ENCODE measurements around the gene ZNF581. TPM values are rescaled to one million over a fixed set of nuclear protein-coding genes. Genes with fewer than 3 reads are reported as not detected.

The ZNF581 gene
- total RNA-seq, 4 donors from 2014 or later, result 9.9 to 17.3 (median 13.7) TPM

DNA sequence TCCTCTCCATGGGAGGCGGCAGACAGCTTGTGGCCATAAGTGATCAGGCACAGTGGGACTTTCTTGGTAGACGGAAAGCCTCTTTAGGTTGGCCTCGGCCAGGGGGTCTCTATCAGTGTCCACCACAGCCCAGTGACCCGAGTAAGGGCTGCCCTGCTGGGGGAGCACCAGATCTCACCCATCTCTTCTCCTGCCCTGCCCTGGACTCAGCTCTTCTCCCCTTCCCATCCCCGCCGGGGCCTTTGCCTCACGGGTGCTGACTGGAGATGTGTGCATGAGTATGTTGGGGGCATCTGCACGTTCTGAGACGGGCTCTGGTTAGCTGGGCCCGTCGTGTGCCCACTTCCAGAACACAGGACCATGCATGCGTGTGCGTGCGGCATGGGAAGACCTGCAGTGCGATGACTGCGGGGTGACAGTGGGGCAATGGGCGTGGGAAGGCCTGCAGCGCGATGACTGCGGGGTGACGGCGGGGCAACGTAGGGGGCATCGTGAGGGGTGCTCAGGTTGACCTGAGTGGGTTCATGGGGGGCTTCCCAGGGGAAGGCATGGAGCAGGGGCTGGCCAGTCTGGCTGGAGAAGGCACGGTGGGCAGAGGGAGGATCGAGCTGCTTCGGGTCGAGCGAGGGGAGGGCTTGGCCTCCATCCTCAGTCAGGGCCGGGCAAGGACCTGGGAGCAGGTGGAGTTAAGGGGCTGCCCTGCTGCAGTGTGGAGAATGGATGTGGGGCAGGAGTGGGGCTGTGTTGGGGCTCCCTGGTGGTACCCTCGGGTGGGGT, 47.5 kb downstream of the ZNF581 start:
- H3K4me3 ChIP-seq, result no peak overlapping the region
- DNase-seq (no peak), ATAC-seq (no peak)
- TF ChIP-seq POLR2A (IDR thresholded peaks at IDR 0.05), result no peak
- no peak for TF ChIP-seq CTCF (IDR thresholded peaks at IDR 0.05 in 4 of 5, conservative IDR thresholded peaks at IDR 0.05 in 1 of 5)
- in situ Hi-C loops (cut with MboI; ENCODE audit: low sequenced_read_pairs in 4 of 4) (no loop called here), intact Hi-C loops (cut with DNase I; ENCODE audit: low total_unique reads) (no loop called here)
- H3K9me3 ChIP-seq, result no peaks in the 10 kb centered on the region
- no peak overlapping the region for H3K27ac ChIP-seq
- no peaks in the 10 kb centered on the region for H3K27me3 ChIP-seq
- peaks cover 3 to 81% of the 10 kb centered on the region in 2 donors for H3K36me3 ChIP-seq
- H3K4me1 ChIP-seq, result no peaks in the 10 kb centered on the region

- no peak overlapping the region for H3K27ac ChIP-seq
- in situ Hi-C loops (cut with MboI; ENCODE audit: low sequenced_read_pairs in 4 of 4), result no loop called here
- DNase-seq, result no peak
- intact Hi-C loops (cut with DNase I; ENCODE audit: low total_unique reads), result no loop called here
- H3K36me3 ChIP-seq, result peaks cover 3 to 84% of the 10 kb centered on the region in 2 donors
- no peaks in the 10 kb centered on the region for H3K4me1 ChIP-seq
- no peak for TF ChIP-seq CTCF (IDR thresholded peaks at IDR 0.05 in 4 of 5, conservative IDR thresholded peaks at IDR 0.05 in 1 of 5)
- no peak for TF ChIP-seq POLR2A (IDR thresholded peaks at IDR 0.05)
- H3K4me3 ChIP-seq, result no peak overlapping the region
- no peaks in the 10 kb centered on the region for H3K9me3 ChIP-seq
- no peaks in the 10 kb centered on the region for H3K27me3 ChIP-seq
- ATAC-seq, result no peak
These were observed 48.4 kb downstream of the ZNF581 start for GRCh38 chr19:55691561-55692481.

DNA sequence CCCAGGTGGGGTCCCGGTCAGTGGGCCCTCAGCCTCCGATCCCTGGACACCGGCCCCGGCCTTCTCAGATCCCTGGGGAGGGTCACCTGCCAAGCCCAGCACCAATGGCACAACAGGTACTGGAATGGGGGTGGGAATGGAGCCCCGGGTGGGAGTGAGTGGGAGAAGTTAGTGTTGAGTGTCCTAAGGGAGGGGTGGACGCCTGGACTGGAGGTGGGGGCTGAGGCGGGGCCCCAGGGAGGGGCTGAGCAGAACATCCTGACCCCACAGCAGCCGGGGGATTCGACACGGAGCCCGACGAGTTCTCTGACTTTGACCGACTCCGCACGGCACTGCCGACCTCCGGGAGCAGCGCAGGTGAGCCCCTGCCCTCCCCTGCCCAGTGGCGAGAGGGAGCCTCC, 49.2 kb downstream of the ZNF581 start:
- no peak overlapping the region for H3K4me3 ChIP-seq
- TF ChIP-seq POLR2A (IDR thresholded peaks at IDR 0.05) (no peak), CTCF (IDR thresholded peaks at IDR 0.05 in 4 of 5, conservative IDR thresholded peaks at IDR 0.05 in 1 of 5) (no peak)
- no peak for DNase-seq
- H3K4me1 ChIP-seq, result no peaks in the 10 kb centered on the region
- no peak overlapping the region for H3K27ac ChIP-seq
- ATAC-seq, result no peak
- H3K27me3 ChIP-seq, result no peaks in the 10 kb centered on the region
- peaks cover 3 to 89% of the 10 kb centered on the region in 2 donors for H3K36me3 ChIP-seq
- in situ Hi-C loops (cut with MboI; ENCODE audit: low sequenced_read_pairs in 4 of 4) (no loop called here), intact Hi-C loops (cut with DNase I; ENCODE audit: low total_unique reads) (no loop called here)
- H3K9me3 ChIP-seq, result no peaks in the 10 kb centered on the region

DNA sequence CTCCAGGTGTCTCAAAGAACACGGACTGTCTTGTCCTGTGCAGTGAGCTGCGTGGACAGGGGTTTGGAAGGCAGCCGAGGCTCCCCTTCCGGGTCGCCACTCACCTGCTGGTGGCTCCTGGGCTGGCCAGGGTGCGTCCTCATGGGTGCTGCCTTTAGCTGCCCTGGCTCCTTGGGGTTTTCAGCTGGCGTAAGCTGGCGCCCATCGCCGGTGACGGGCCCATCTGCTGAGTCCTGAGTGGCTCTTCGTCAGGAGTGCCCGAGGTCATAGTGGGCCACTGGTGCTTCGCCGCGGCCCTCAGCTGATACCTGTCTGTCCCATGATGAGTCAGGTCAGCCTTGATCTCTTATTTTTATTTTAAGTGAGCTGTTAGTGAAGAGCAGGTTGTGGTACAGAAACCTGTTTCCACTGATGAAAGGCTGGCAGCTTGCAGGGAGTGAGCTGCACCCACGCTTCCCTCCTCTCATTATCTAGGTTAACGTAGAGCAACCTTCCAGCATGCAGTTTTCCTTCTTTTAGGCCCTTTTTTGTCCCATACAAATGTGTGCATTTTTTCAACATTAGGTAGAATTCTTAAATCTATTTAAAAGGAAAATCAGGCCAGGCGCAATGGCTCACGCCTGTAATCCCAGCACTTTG, 50.0 kb downstream of the ZNF581 start:
- ATAC-seq (no peak), DNase-seq (no peak)
- Histone ChIP-seq H3K4me1 (no peaks in the 10 kb centered on the region), H3K9me3 (no peaks in the 10 kb centered on the region), H3K4me3 (no peak overlapping the region), H3K27me3 (no peaks in the 10 kb centered on the region), H3K36me3 (peaks cover 3 to 91% of the 10 kb centered on the region in 2 donors), H3K27ac (no peak overlapping the region)
- in situ Hi-C loops (cut with MboI; ENCODE audit: low sequenced_read_pairs in 4 of 4) (no loop called here), intact Hi-C loops (cut with DNase I; ENCODE audit: low total_unique reads) (no loop called here)
- TF ChIP-seq CTCF (IDR thresholded peaks at IDR 0.05 in 4 of 5, conservative IDR thresholded peaks at IDR 0.05 in 1 of 5) (no peak), POLR2A (IDR thresholded peaks at IDR 0.05) (no peak)

All from gastrocnemius medialis (tissue), 4 donors.